Fibroblast of villous mesenchyme (primary cell): ENCODE data around the gene ADAMTS16. TPM values are rescaled to one million over a fixed set of nuclear protein-coding genes. Genes with fewer than 3 reads are reported as not detected.

Source experiments
- DNase-seq: peaks from one replicate; pipeline ENCODE4 v3.0.0-alpha.2; 2010; ENCODE audit warnings: low read depth
- H3K4me3 ChIP-seq: 2 replicates; pipeline ENCODE4 v1.5.1; 2011; ENCODE audit warnings: low read depth, mild to moderate bottlenecking, low read length
- CTCF ChIP-seq: IDR thresholded peaks from 2 replicates; pipeline ENCODE4 v1.5.1; 2012; ENCODE audit warnings: low read depth, mild to moderate bottlenecking, low read length; ENCODE audit not compliant: insufficient read depth
- total RNA-seq: library from RNA; depleted of rRNA; stranded (reverse); fragments of >200 nt; gene quantifications from 2 replicates; pipeline ENCODE4 v1.2.3, GENCODE V29; 2012

ADAMTS16 gene
- total RNA-seq, 1 donor = under 0.01 TPM

DNA sequence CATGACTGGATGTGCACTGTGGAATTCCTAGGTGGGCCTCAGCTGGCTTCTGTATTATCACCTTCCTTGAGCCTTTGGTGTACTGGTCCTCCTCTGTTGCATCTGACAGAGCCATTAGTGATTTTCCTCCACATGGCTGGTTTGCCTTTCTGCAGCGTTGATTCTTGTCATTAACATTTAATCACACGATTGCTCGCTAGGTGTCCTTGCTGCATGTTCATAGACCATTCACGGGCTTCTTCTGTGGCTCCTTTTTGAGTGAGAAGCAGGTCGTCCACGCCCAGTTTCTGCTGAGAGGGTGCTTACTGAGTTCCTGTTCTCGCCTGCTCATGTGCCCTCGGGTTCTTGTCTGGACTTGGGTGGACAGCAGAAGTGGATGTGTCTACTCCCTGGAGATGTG, 29.3 kb downstream of the ADAMTS16 start:
- no peak overlapping the region for H3K4me3 ChIP-seq
- no peak for TF ChIP-seq CTCF
- no peak for DNase-seq

DNA sequence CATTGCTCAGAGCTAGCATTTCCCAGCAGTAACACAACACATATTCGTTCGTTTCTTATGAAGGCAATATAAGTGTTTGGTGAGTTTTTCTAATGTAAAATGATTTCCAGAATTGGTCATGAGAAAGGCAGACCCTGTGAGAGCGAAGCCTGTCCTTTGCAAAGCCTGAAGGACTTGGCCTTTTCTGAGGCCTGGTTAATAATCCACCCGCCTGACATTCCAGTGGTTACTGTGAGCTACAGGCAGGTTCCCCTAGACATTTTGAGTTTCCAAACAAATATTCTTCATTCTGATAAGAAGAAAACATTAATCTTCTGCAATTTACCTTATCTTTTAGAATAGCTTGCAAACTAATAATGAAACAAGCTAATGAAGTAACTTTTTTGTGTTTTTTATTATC, 38.0 kb downstream of the ADAMTS16 start:
- no peak for DNase-seq
- no peak for TF ChIP-seq CTCF

DNA sequence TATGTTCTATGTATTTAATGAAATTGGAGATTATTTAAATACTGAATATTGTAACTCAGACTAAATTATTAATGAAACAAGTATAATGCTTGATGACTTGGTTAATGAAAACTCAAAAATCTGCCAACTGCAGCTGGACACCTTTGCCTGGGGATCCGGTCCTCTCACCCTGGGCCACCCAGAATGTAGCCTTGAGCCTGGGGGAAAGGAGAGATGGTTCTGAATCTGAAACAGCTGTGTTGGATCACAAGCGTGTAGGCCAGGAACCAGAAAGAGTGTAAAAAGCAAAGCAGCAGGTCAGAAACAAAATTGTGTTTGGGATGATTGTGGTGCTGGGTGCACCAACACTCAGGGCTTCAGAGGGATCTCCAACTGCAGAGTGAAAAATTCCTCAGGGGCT, 38.5 kb downstream of the ADAMTS16 start:
- H3K4me3 ChIP-seq = no peak overlapping the region
- TF ChIP-seq CTCF = no peak
- DNase-seq = no peak

More for the DNA sequence above, 38.0 kb downstream of the ADAMTS16 start:
- H3K4me3 ChIP-seq = no peak overlapping the region

GRCh38 chr5:5179079-5179478, 38.9 kb downstream of the ADAMTS16 start:
- no peak overlapping the region for H3K4me3 ChIP-seq
- no peak for DNase-seq
- TF ChIP-seq CTCF = no peak

DNA sequence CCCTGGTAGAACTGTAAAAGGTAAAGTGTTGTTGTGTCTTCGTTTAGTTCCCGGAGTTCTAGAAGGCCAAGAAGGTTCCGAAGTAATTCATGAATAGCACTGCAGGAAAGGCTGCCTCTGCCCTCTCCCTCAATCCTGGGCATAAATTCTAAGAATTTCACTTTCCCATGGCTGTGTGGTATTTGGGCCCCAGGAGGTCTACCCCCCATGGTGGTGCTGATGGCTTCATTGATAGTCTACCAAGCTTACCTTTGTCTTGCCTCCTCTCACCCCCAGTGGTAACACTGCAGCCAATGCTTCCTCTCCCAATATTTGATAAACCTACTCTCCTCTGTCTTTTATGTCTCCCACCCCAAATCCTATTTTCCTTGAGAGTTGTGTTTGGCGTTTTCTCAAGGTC, 39.5 kb downstream of the ADAMTS16 start:
- DNase-seq = no peak
- no peak overlapping the region for H3K4me3 ChIP-seq
- TF ChIP-seq CTCF = no peak

GRCh38 chr5:5181650-5182324, 41.7 kb downstream of the ADAMTS16 start:
- no peak for DNase-seq
- no peak for TF ChIP-seq CTCF
- H3K4me3 ChIP-seq = no peak overlapping the region

GRCh38 chr5:5182508-5183188, 42.5 kb downstream of the ADAMTS16 start:
- DNase-seq = no peak
- no peak overlapping the region for H3K4me3 ChIP-seq
- no peak for TF ChIP-seq CTCF
